Left ventricle myocardium inferior (tissue), 1 donor: ENCODE data around the gene HOATZ. TPM values are rescaled to one million over a fixed set of nuclear protein-coding genes. Genes with fewer than 3 reads are reported as not detected.

Experiments
- DNase-seq: peaks from one replicate; pipeline ENCODE4 v3.0.0-alpha.2; 2020
- H3K27ac ChIP-seq: fragments of 200-600 bp; replicated peaks from 2 replicates; pipeline ENCODE4 v1.8.0; 2021
- H3K27me3 ChIP-seq: fragments of 200-600 bp; 2 replicates; pipeline ENCODE4 v1.8.0; 2021; ENCODE audit warnings: low read depth
- H3K36me3 ChIP-seq: fragments of 200-600 bp; 2 replicates; pipeline ENCODE4 v1.8.0; 2021
- H3K4me1 ChIP-seq: fragments of 200-600 bp; 2 replicates; pipeline ENCODE4 v1.8.0; 2021
- H3K4me3 ChIP-seq: fragments of 200-600 bp; 2 replicates; pipeline ENCODE4 v1.8.0; 2021; ENCODE audit warnings: mild to moderate bottlenecking, moderate library complexity
- H3K9me3 ChIP-seq: fragments of 200-600 bp; replicated peaks from 2 replicates; pipeline ENCODE4 v1.8.0; 2021
- CTCF ChIP-seq: fragments of 200-600 bp; IDR thresholded peaks from 2 replicates; pipeline ENCODE4 v1.8.0; 2021; ENCODE audit warnings: antibody characterized with exemption, mild to moderate bottlenecking, borderline replicate concordance
- intact Hi-C: fragments of 100-400 bp; cut with micrococcal nuclease; formaldehyde crosslinking; loops from one replicate; pipeline ENCODE4 v1.11.0; 2022
- microRNA-seq: library from miRNA; unstranded; fragments of <30 nt; microRNA quantifications from one replicate; pipeline ENCODE4 v1.2.0, GENCODE V29; 2020
- total RNA-seq: library from RNA; stranded (reverse); fragmentation: NEBNext Ultra II Directional; extraction: Animal tissue kit (Norgen Biotek cat#: 25700); gene quantifications from one replicate; pipeline ENCODE4 v1.2.1, GENCODE V29; 2021
- donor health status: DM: no; HTN: yes; CAD: no; lungs with severe emphysema.

The HOATZ gene
- total RNA-seq, 1 donor from 2014 or later, result not detected

GRCh38 chr11:111581341-111581740 lies 66.8 kb downstream of the HOATZ start:
- no peak overlapping the region for H3K27ac ChIP-seq
- no peak for TF ChIP-seq CTCF
- no peaks in the 10 kb centered on the region for H3K9me3 ChIP-seq
- no peak for DNase-seq
- peaks cover 3% of the 10 kb centered on the region for H3K4me1 ChIP-seq
- H3K4me3 ChIP-seq, result no peak overlapping the region
- H3K27me3 ChIP-seq, result no peaks in the 10 kb centered on the region
- no peaks in the 10 kb centered on the region for H3K36me3 ChIP-seq
- intact Hi-C loops, result no loop called here

GRCh38 chr11:111582163-111582562 lies 67.6 kb downstream of the HOATZ start:
- no peak overlapping the region for H3K4me3 ChIP-seq
- H3K27me3 ChIP-seq, result no peaks in the 10 kb centered on the region
- DNase-seq, result no peak
- TF ChIP-seq CTCF, result no peak
- peaks cover 3% of the 10 kb centered on the region for H3K4me1 ChIP-seq
- no peaks in the 10 kb centered on the region for H3K9me3 ChIP-seq
- no peaks in the 10 kb centered on the region for H3K36me3 ChIP-seq
- intact Hi-C loops, result no loop called here
- H3K27ac ChIP-seq, result no peak overlapping the region

- peaks cover 3% of the 10 kb centered on the region for H3K9me3 ChIP-seq
- peaks cover 3% of the 10 kb centered on the region for H3K4me1 ChIP-seq
- no peak overlapping the region for H3K4me3 ChIP-seq
- intact Hi-C loops, result no loop called here
- DNase-seq, result no peak
- no peaks in the 10 kb centered on the region for H3K36me3 ChIP-seq
- H3K27ac ChIP-seq, result no peak overlapping the region
- TF ChIP-seq CTCF, result no peak
- H3K27me3 ChIP-seq, result no peaks in the 10 kb centered on the region
These were observed 68.3 kb downstream of the HOATZ start for GRCh38 chr11:111582881-111583280.

- H3K4me1 ChIP-seq, result peaks cover 3% of the 10 kb centered on the region
These were observed 70.8 kb downstream of the HOATZ start for GRCh38 chr11:111585371-111585770.

GRCh38 chr11:111586388-111586831 lies 71.8 kb downstream of the HOATZ start:
- H3K36me3 ChIP-seq, result no peaks in the 10 kb centered on the region
- no peak for DNase-seq
- TF ChIP-seq CTCF, result peak; percentile 66
- no peak overlapping the region for H3K27ac ChIP-seq
- H3K4me3 ChIP-seq, result no peak overlapping the region
- peaks cover 3% of the 10 kb centered on the region for H3K4me1 ChIP-seq
- intact Hi-C loops, result loop anchor here (5.0 kb wide), 2 partner anchors 191 to 256 kb away; no protein-coding TSS in a partner anchor
- no peaks in the 10 kb centered on the region for H3K27me3 ChIP-seq
- H3K9me3 ChIP-seq, result peaks cover 5% of the 10 kb centered on the region

More at GRCh38 chr11:111585371-111585770, 70.8 kb downstream of the HOATZ start:
- Histone ChIP-seq H3K9me3 (peaks cover 5% of the 10 kb centered on the region), H3K4me3 (no peak overlapping the region), H3K36me3 (no peaks in the 10 kb centered on the region), H3K27ac (no peak overlapping the region), H3K27me3 (no peaks in the 10 kb centered on the region)
- DNase-seq, result no peak
- intact Hi-C loops, result loop anchor here (5.0 kb wide), 2 partner anchors 192 to 257 kb away; no protein-coding TSS in a partner anchor
- no peak for TF ChIP-seq CTCF

Small RNA genes lying within 50 kb of the gene (microRNA-seq; reads per million reads assigned to microRNA genes)
- 4.1 reads per million, percentile 8 among the genes with 10 or more reads in this experiment for gene MIR34B
- gene MIR34C, result 18.4 reads per million, percentile 37 among the genes with 10 or more reads in this experiment

Other genes with a start within 250 kb of the HOATZ start
- gene POU2AF3, start 216.2 kb upstream of the HOATZ start, total RNA-seq, result 0.38 TPM
- gene POU2AF1, start 135.5 kb upstream of the HOATZ start, total RNA-seq, result 0.05 TPM
- not detected for gene BTG4, start 2.4 kb upstream of the HOATZ start, total RNA-seq
- gene LAYN, start 25.9 kb downstream of the HOATZ start, total RNA-seq, result 2.8 TPM
- 16.3 TPM for gene SIK2, start 87.7 kb downstream of the HOATZ start, total RNA-seq